ENCODE data around the gene ALG11. TPM values are rescaled to one million over a fixed set of nuclear protein-coding genes. Genes with fewer than 3 reads are reported as not detected.
"Not testable (repeated sequence)": the region's sequence is repeated elsewhere in the genome, so short reads cannot be mapped to it uniquely, and the experiment has no call there.

The ALG11 gene
- total RNA-seq, 1 experiment from 2014 or later = 23.9 TPM

DNA sequence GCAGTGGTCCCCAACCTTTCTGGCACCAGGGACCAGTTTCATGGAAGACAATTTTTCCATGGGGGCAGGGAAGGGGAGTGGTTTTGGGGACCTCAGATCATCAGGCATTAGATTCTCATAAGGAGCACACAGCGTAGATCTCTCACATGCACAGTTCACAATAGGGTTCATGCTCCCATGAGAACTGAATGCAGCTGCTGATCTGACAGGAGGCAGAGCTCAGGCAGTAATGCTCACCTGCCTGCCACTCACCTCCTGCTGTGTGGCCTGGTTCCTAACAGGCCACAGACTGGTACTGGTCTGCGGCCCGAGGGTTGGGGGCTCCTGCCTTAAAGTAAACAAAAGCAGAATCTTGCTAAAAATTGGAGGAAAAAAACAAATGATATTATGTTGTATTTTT is 48.9 kb downstream of the ALG11 start:
- DNase-seq (ENCODE audit: low read depth, low spot score); BruUV-seq (replicated peaks); H3K4me1 ChIP-seq (ENCODE audit: control insufficient read depth, insufficient read depth, low read length); H3K4me3 ChIP-seq (ENCODE audit: low read depth in 2 of 2, low read length in 2 of 2); ATAC-seq; intact Hi-C loops (cut with micrococcal nuclease; ENCODE audit: unreplicated experiment); H3K27me3 ChIP-seq (ENCODE audit: control insufficient read depth, insufficient read depth, low read length); CTCF ChIA-PET; H3K9me3 ChIP-seq (ENCODE audit: control insufficient read depth, insufficient read depth, low read depth, low read length); H3K27ac ChIP-seq (ENCODE audit: low read length); H3K36me3 ChIP-seq (ENCODE audit: control insufficient read depth, insufficient read depth, low read length); POLR2A ChIA-PET; in situ Hi-C loops (cut with HindIII; ENCODE audit: low pct_unique_long_range_greater_than_20kb, low sequenced_read_pairs): not testable (repeated sequence)

DNA sequence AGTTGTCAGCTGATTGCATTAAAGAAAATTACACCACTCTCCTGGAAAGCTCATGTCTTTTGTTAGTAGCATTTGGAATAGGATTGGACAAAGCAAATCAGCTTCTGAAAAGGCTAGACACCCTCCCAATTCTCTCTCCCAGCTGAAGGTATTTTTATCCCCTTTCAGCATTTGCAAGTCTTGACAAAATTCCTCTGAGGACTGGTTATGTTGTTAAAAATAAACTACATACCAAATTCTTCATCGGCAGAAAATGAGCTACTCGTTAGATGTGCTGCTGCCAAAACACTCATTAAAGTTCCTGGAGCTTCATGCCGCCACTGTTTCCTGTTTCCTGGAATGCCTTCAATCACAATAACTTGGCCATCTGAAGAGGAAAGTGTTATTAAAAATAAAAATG is 49.4 kb downstream of the ALG11 start:
- TF ChIP-seq SIN3A (IDR thresholded peaks at IDR 0.05; ENCODE audit: borderline replicate concordance, insufficient read depth, low read depth, low read length) (no peak), POLR2AphosphoS5 (IDR thresholded peaks at IDR 0.05; ENCODE audit: low read depth, low read length) (no peak), TCF7L2 (IDR thresholded peaks at IDR 0.05; ENCODE audit: low read depth, low read length) (no peak)
- TF ChIP-seq, protein P1, sequence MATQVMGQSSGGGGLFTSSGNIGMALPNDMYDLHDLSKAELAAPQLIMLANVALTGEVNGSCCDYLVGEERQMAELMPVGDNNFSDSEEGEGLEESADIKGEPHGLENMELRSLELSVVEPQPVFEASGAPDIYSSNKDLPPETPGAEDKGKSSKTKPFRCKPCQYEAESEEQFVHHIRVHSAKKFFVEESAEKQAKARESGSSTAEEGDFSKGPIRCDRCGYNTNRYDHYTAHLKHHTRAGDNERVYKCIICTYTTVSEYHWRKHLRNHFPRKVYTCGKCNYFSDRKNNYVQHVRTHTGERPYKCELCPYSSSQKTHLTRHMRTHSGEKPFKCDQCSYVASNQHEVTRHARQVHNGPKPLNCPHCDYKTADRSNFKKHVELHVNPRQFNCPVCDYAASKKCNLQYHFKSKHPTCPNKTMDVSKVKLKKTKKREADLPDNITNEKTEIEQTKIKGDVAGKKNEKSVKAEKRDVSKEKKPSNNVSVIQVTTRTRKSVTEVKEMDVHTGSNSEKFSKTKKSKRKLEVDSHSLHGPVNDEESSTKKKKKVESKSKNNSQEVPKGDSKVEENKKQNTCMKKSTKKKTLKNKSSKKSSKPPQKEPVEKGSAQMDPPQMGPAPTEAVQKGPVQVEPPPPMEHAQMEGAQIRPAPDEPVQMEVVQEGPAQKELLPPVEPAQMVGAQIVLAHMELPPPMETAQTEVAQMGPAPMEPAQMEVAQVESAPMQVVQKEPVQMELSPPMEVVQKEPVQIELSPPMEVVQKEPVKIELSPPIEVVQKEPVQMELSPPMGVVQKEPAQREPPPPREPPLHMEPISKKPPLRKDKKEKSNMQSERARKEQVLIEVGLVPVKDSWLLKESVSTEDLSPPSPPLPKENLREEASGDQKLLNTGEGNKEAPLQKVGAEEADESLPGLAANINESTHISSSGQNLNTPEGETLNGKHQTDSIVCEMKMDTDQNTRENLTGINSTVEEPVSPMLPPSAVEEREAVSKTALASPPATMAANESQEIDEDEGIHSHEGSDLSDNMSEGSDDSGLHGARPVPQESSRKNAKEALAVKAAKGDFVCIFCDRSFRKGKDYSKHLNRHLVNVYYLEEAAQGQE (IDR thresholded peaks at IDR 0.05; ENCODE audit: insufficient read depth in 1 of 2, low read depth in 2 of 2, low read length in 1 of 2) = no peak
- TF ChIP-seq, protein P2, sequence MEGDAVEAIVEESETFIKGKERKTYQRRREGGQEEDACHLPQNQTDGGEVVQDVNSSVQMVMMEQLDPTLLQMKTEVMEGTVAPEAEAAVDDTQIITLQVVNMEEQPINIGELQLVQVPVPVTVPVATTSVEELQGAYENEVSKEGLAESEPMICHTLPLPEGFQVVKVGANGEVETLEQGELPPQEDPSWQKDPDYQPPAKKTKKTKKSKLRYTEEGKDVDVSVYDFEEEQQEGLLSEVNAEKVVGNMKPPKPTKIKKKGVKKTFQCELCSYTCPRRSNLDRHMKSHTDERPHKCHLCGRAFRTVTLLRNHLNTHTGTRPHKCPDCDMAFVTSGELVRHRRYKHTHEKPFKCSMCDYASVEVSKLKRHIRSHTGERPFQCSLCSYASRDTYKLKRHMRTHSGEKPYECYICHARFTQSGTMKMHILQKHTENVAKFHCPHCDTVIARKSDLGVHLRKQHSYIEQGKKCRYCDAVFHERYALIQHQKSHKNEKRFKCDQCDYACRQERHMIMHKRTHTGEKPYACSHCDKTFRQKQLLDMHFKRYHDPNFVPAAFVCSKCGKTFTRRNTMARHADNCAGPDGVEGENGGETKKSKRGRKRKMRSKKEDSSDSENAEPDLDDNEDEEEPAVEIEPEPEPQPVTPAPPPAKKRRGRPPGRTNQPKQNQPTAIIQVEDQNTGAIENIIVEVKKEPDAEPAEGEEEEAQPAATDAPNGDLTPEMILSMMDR (IDR thresholded peaks at IDR 0.05) = no peak
- Histone ChIP-seq H3K27me3 (ENCODE audit: control insufficient read depth, insufficient read depth, low read length) (no peaks in the 10 kb centered on the region), H3K9me3 (ENCODE audit: control insufficient read depth, insufficient read depth, low read depth, low read length) (no peaks in the 10 kb centered on the region; the same call in 1 of the 2 replicates), H3K4me3 (ENCODE audit: low read depth in 2 of 2, low read length in 2 of 2) (no peak overlapping the region), H3K27ac (ENCODE audit: low read length) (no peak overlapping the region), H3K36me3 (ENCODE audit: control insufficient read depth, insufficient read depth, low read length) (no peaks in the 10 kb centered on the region), H3K4me1 (ENCODE audit: control insufficient read depth, insufficient read depth, low read length) (no peaks in the 10 kb centered on the region)
- ATAC-seq (no peak), DNase-seq (ENCODE audit: low read depth, low spot score) (no peak)
- CTCF ChIA-PET = no interaction called here
- in situ Hi-C loops (cut with HindIII; ENCODE audit: low pct_unique_long_range_greater_than_20kb, low sequenced_read_pairs) (no loop called here), intact Hi-C loops (cut with micrococcal nuclease; ENCODE audit: unreplicated experiment) (no loop called here)
- BruUV-seq (replicated peaks) = no TSS peak
- POLR2A ChIA-PET = no interaction called here

DNA sequence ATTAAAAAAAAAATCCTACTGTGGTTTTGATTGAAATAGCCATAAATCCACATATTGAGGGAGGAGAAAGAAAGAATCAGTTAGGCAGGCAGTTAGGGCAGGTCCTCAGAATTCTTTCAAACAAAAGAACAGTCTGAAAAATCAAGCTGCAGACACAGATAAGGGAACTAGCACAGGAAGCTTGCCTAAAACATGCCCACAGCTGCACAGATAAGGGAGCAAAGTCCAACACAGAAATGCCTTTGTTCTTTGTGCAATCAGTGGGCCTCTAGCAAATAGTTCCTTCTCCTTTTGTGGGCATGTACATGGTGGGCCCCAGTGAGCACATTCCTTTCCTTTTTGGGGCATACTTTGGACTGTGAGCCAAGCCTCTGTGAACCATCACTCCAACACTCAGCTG is 55.0 kb downstream of the ALG11 start:
- ChIA-PET POLR2A (no interaction called here), CTCF (no interaction called here)
- DNase-seq (ENCODE audit: low read depth, low spot score) (no peak), ATAC-seq (no peak)
- Histone ChIP-seq H3K27me3 (ENCODE audit: control insufficient read depth, insufficient read depth, low read length) (no peaks in the 10 kb centered on the region), H3K4me1 (ENCODE audit: control insufficient read depth, insufficient read depth, low read length) (no peaks in the 10 kb centered on the region), H3K36me3 (ENCODE audit: control insufficient read depth, insufficient read depth, low read length) (no peaks in the 10 kb centered on the region), H3K9me3 (ENCODE audit: control insufficient read depth, insufficient read depth, low read depth, low read length) (peaks cover 17% of the 10 kb centered on the region; the same call in 1 of the 2 replicates), H3K4me3 (ENCODE audit: low read depth in 2 of 2, low read length in 2 of 2) (no peak overlapping the region), H3K27ac (ENCODE audit: low read length) (no peak overlapping the region)
- no peak for TF ChIP-seq SIN3A (IDR thresholded peaks at IDR 0.05; ENCODE audit: borderline replicate concordance, insufficient read depth, low read depth, low read length)
- BruUV-seq (replicated peaks) = no TSS peak
- intact Hi-C loops (cut with micrococcal nuclease; ENCODE audit: unreplicated experiment) = no loop called here
- in situ Hi-C loops (cut with HindIII; ENCODE audit: low pct_unique_long_range_greater_than_20kb, low sequenced_read_pairs) = no loop called here

All from Panc1 (cell line).